K562 (cell line): ENCODE results near the gene AMMECR1. TPM values are rescaled to one million over a fixed set of nuclear protein-coding genes. Genes with fewer than 3 reads are reported as not detected.
A peak's percentile ranks its signal among the peaks of the same experiment; 100 is the strongest.

Experiments used
- EWSR1 ChIP-seq: fragments of 450-650 bp; IDR thresholded peaks from 2 replicates; pipeline ENCODE4 v1.6.1; 2018; ENCODE audit warnings: borderline replicate concordance, mild to moderate bottlenecking, low read depth, moderate library complexity; ENCODE audit not compliant: partially characterized antibody
- ILK ChIP-seq: fragments of 450-650 bp; IDR thresholded peaks from 2 replicates; pipeline ENCODE4 v1.6.1; 2016; ENCODE audit warnings: missing genetic modification characterization, low read depth, mild to moderate bottlenecking, missing compliant biosample characterization, moderate library complexity, borderline replicate concordance
- MAFG ChIP-seq: fragments of 450-650 bp; conservative IDR thresholded peaks from 2 replicates; pipeline ENCODE4 v1.6.1; 2016; ENCODE audit warnings: missing genetic modification characterization, missing compliant biosample characterization
- MAZ ChIP-seq, 2 experiments: fragments of 450-650 bp in 1 of 2; sonication (generic) in 1 of 2; formaldehyde crosslinking; IDR thresholded peaks in 1 of 2; conservative IDR thresholded peaks in 1 of 2; 2 replicates each; pipeline versions ENCODE4 v1.4.0 to v1.5.0; 2020; ENCODE audit warnings: mild to moderate bottlenecking in 1 of 2, missing genetic modification reagents in 1 of 2
- PPARD ChIP-seq: fragments of 250-450 bp; sonication (Bioruptor Pico); IDR thresholded peaks from 2 replicates; pipeline ENCODE4 v1.8.0; 2022; ENCODE audit warnings: inconsistent platforms, mild to moderate bottlenecking, moderate library complexity
- RCOR1 ChIP-seq, 2 experiments: IDR thresholded peaks; 2 replicates each; pipeline ENCODE4 v1.6.1; 2012; ENCODE audit warnings: low read depth in 2 of 2, low read length in 2 of 2, borderline replicate concordance in 1 of 2, improper control_type of control experiment in 1 of 2
- SMAD1 ChIP-seq: fragments of 150-350 bp; IDR thresholded peaks from 2 replicates; pipeline ENCODE4 v1.6.1; 2014; ENCODE audit warnings: low read length, low read depth; ENCODE audit not compliant: partially characterized antibody
- SRF ChIP-seq, 2 experiments: fragments of 250-450, 450-650 bp in 1 of 2; sonication (Bioruptor Pico) in 1 of 2; sonication (generic) in 1 of 2; formaldehyde crosslinking; IDR thresholded peaks; 2 replicates each; pipeline versions ENCODE4 v1.5.0 to v1.5.1; 2020 to 2022; ENCODE audit warnings: mild to moderate bottlenecking in 1 of 2, missing genetic modification reagents in 1 of 2
- TBL1XR1 ChIP-seq, 2 experiments: IDR thresholded peaks; 2 replicates each; pipeline ENCODE4 v1.6.1; 2012; ENCODE audit warnings: improper control_type of control experiment in 2 of 2, low read length in 2 of 2, mild to moderate bottlenecking in 1 of 2
- THRAP3 ChIP-seq: fragments of 450-650 bp; IDR thresholded peaks from 2 replicates; pipeline ENCODE4 v1.6.1; 2016; ENCODE audit warnings: mild to moderate bottlenecking, inconsistent platforms, borderline replicate concordance
- polyA plus RNA-seq, 8 experiments: library from polyadenylated mRNA; depleted of rRNA in 4 of 8; stranded (reverse) in 5 of 8; unstranded in 3 of 8; fragments of >200 nt; fragmentation: Nextera tagmentation in 2 of 8; fragmentation: Illumina TruSeq in 1 of 8; extraction: Ambion mirVana in 2 of 8; extraction: Trizol in 1 of 8; gene quantifications; 2 replicates each; pipeline versions ENCODE4 v1.2.1 to v1.2.3, GENCODE V29; 2011 to 2014; ENCODE audit warnings: inconsistent platforms in 1 of 8, missing spikeins in 1 of 8
- total RNA-seq, 7 experiments: library from RNA; depleted of rRNA in 6 of 7; stranded (reverse); fragments of >200 nt in 6 of 7; fragmentation: Illumina TruSeq in 2 of 7; extraction: Trizol in 2 of 7; gene quantifications; 2 replicates each; pipeline versions ENCODE4 v1.2.1 to v1.2.3, GENCODE V29; 2011 to 2021; ENCODE audit warnings: low replicate concordance in 1 of 7
- TF ChIP-seq, protein P1 (sequence below), 2 experiments: fragments of 450-650 bp; formaldehyde crosslinking in 1 of 2; IDR thresholded peaks; 2 replicates each; pipeline versions ENCODE4 v1.4.0 to v1.6.1; 2014 to 2020; ENCODE audit warnings: mild to moderate bottlenecking in 2 of 2, borderline replicate concordance in 1 of 2, low read depth in 1 of 2
- TF ChIP-seq, protein P2 (sequence below): fragments of 450-650 bp; IDR thresholded peaks from 2 replicates; pipeline ENCODE4 v1.6.1; 2018; ENCODE audit not compliant: partially characterized antibody
- TF ChIP-seq, protein P3 (sequence below): fragments of 450-650 bp; conservative IDR thresholded peaks from 2 replicates; pipeline ENCODE4 v1.6.1; 2016; ENCODE audit warnings: missing genetic modification characterization, low read depth, mild to moderate bottlenecking, missing compliant biosample characterization, moderate library complexity

Gene AMMECR1
- total and polyA plus RNA-seq, 9 of the 15 experiments (the other 6 are each of a cell fraction or from before 2014, with no cell fraction given) = 13.9 to 36.7 (median 23.6) TPM

DNA sequence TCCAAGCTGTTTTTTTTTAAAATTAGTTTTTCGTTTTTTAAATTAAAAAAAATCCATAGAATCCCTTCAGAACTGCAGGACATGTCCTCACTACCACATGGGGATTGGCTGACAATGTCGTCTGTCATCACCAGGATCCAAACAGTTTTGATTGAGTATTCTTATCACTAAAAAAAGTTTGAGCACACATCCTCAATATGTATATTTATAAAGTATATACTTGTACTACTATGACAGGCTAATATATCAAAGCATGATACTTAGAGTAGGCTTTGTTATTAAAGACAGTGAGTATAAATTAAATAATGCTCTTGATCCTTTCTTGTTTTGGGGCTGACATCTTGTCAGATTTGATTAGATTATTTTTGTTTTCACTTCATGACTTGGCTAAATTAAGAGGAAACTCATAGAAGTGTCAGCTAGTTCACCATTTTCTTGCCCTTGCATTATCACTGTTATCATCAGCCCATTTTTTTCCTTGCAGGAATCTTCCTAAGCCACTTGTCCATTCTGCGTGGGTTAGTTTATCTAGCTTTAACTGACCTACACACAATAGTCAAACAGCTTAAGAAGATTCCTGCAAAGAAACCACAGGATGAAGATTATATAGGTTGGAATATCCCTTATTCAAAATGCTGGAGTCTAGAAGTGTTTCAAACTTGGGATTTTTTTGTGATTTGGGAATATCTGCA is 92.8 kb downstream of the AMMECR1 start (continued):
- TF ChIP-seq, protein P1, sequence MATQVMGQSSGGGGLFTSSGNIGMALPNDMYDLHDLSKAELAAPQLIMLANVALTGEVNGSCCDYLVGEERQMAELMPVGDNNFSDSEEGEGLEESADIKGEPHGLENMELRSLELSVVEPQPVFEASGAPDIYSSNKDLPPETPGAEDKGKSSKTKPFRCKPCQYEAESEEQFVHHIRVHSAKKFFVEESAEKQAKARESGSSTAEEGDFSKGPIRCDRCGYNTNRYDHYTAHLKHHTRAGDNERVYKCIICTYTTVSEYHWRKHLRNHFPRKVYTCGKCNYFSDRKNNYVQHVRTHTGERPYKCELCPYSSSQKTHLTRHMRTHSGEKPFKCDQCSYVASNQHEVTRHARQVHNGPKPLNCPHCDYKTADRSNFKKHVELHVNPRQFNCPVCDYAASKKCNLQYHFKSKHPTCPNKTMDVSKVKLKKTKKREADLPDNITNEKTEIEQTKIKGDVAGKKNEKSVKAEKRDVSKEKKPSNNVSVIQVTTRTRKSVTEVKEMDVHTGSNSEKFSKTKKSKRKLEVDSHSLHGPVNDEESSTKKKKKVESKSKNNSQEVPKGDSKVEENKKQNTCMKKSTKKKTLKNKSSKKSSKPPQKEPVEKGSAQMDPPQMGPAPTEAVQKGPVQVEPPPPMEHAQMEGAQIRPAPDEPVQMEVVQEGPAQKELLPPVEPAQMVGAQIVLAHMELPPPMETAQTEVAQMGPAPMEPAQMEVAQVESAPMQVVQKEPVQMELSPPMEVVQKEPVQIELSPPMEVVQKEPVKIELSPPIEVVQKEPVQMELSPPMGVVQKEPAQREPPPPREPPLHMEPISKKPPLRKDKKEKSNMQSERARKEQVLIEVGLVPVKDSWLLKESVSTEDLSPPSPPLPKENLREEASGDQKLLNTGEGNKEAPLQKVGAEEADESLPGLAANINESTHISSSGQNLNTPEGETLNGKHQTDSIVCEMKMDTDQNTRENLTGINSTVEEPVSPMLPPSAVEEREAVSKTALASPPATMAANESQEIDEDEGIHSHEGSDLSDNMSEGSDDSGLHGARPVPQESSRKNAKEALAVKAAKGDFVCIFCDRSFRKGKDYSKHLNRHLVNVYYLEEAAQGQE (IDR thresholded peaks at IDR 0.05; ENCODE audit: borderline replicate concordance) = no peak
- TF ChIP-seq, protein P1 (CRISPR knock-in tag; IDR thresholded peaks at IDR 0.05; ENCODE audit: low read depth) = no peak
- peak; percentile 46 for TF ChIP-seq MAFG (tag)
- TF ChIP-seq TBL1XR1 (IDR thresholded peaks at IDR 0.05; ENCODE audit: low read length in 2 of 2) = no peak
- no peak for TF ChIP-seq SMAD1
- TF ChIP-seq EWSR1 = no peak
- TF ChIP-seq, protein P2, sequence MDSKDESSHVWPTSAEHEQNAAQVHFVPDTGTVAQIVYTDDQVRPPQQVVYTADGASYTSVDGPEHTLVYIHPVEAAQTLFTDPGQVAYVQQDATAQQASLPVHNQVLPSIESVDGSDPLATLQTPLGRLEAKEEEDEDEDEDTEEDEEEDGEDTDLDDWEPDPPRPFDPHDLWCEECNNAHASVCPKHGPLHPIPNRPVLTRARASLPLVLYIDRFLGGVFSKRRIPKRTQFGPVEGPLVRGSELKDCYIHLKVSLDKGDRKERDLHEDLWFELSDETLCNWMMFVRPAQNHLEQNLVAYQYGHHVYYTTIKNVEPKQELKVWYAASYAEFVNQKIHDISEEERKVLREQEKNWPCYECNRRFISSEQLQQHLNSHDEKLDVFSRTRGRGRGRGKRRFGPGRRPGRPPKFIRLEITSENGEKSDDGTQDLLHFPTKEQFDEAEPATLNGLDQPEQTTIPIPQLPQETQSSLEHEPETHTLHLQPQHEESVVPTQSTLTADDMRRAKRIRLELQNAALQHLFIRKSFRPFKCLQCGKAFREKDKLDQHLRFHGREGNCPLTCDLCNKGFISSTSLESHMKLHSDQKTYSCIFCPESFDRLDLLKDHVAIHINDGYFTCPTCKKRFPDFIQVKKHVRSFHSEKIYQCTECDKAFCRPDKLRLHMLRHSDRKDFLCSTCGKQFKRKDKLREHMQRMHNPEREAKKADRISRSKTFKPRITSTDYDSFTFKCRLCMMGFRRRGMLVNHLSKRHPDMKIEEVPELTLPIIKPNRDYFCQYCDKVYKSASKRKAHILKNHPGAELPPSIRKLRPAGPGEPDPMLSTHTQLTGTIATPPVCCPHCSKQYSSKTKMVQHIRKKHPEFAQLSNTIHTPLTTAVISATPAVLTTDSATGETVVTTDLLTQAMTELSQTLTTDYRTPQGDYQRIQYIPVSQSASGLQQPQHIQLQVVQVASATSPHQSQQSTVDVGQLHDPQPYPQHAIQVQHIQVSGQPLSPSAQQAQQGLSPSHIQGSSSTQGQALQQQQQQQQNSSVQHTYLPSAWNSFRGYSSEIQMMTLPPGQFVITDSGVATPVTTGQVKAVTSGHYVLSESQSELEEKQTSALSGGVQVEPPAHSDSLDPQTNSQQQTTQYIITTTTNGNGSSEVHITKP = no peak
- no peak for TF ChIP-seq THRAP3
- TF ChIP-seq MAZ (CRISPR knock-in tag; conservative IDR thresholded peaks at IDR 0.05 in 1 of 2, IDR thresholded peaks at IDR 0.05 in 1 of 2) = no peak
- TF ChIP-seq RCOR1 (IDR thresholded peaks at IDR 0.05; ENCODE audit: borderline replicate concordance in 1 of 2, low read depth in 2 of 2, low read length in 2 of 2) = peak in 1 of 2 experiments; percentile 37; a peak in 1 of 4 replicates
- no peak for TF ChIP-seq ILK (tag)
- TF ChIP-seq SRF (CRISPR knock-in tag; IDR thresholded peaks at IDR 0.05) = no peak
- TF ChIP-seq, protein P3, sequence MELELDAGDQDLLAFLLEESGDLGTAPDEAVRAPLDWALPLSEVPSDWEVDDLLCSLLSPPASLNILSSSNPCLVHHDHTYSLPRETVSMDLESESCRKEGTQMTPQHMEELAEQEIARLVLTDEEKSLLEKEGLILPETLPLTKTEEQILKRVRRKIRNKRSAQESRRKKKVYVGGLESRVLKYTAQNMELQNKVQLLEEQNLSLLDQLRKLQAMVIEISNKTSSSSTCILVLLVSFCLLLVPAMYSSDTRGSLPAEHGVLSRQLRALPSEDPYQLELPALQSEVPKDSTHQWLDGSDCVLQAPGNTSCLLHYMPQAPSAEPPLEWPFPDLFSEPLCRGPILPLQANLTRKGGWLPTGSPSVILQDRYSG (tag) = no peak
- no peak for TF ChIP-seq PPARD (CRISPR knock-in tag)
